Heart left ventricle (tissue), 16 donors: ENCODE measurements around the gene SORCS1. TPM values are rescaled to one million over a fixed set of nuclear protein-coding genes. Genes with fewer than 3 reads are reported as not detected.
A peak's percentile ranks its signal among the peaks of the same experiment; 100 is the strongest.

Experiments used
- ATAC-seq, 4 donors: fragments of 200-7000 bp; cut with Tn5 transposase; one replicate each; pipeline ENCODE4 v1.9.1; 2020 to 2022; ENCODE audit warnings: moderate library complexity in 4 of 4, mild to moderate bottlenecking in 3 of 4, moderate number of reproducible peaks in 1 of 4
- DNase-seq, 5 donors: peaks; one replicate each; pipeline ENCODE4 v3.0.0-alpha.2; 2020
- H3K27ac ChIP-seq, 12 donors: fragments of 200-600 bp; sonication (generic) in 4 of 12; one replicate each; pipeline versions ENCODE4 v1.5.0 to v1.8.0; 2016 to 2022; ENCODE audit warnings: mild to moderate bottlenecking in 2 of 12
- H3K27me3 ChIP-seq, 9 donors: fragments of 200-600 bp; sonication (generic) in 2 of 9; one replicate each; pipeline versions ENCODE4 v1.5.1 to v1.8.0; 2016 to 2022; ENCODE audit warnings: mild to moderate bottlenecking in 3 of 9
- H3K36me3 ChIP-seq, 9 donors: fragments of 200-600 bp; sonication (generic) in 2 of 9; one replicate each; pipeline versions ENCODE4 v1.5.0 to v1.8.0; 2018 to 2022; ENCODE audit warnings: mild to moderate bottlenecking in 2 of 9
- H3K4me1 ChIP-seq, 12 donors: fragments of 200-600 bp; sonication (generic) in 4 of 12; one replicate each; pipeline versions ENCODE4 v1.5.0 to v1.8.0; 2016 to 2022; ENCODE audit warnings: mild to moderate bottlenecking in 3 of 12
- H3K4me3 ChIP-seq, 12 donors: fragments of 200-600 bp; sonication (generic) in 4 of 12; one replicate each; pipeline versions ENCODE4 v1.5.0 to v1.8.0; 2017 to 2022; ENCODE audit warnings: mild to moderate bottlenecking in 9 of 12, moderate library complexity in 4 of 12
- H3K9me3 ChIP-seq, 12 donors: fragments of 200-600 bp; sonication (generic) in 4 of 12; one replicate each; pipeline versions ENCODE4 v1.5.0 to v1.8.0; 2016 to 2022; ENCODE audit warnings: mild to moderate bottlenecking in 1 of 12
- POLR2A ChIP-seq, 2 donors: fragments of 450-650 bp; IDR thresholded peaks; one replicate each; pipeline ENCODE4 v1.6.1; 2017; ENCODE audit warnings: antibody characterized with exemption in 2 of 2, mild to moderate bottlenecking in 2 of 2, moderate library complexity in 2 of 2
- WGBS, 4 donors: extraction: QIAGEN DNeasy Blood & Tissue Kit in 2 of 4; methylation state at CpG; one replicate each; pipeline versions ENCODE4 v1.1.5 to v1.1.7; 2013 to 2018; 5-methylcytosine and 5-hydroxymethylcytosine counted together
- intact Hi-C, 10 donors: fragments of 100-400 bp; cut with DNase I; formaldehyde crosslinking; loops; one replicate each; pipeline versions ENCODE4 v1.11.1 to v1.14.2; 2022
- polyA plus RNA-seq, 2 donors: library from polyadenylated mRNA; stranded (reverse); fragments of 200-250 nt; gene quantifications; one replicate each; pipeline ENCODE4 v1.2.3, GENCODE V29; 2013
- total RNA-seq, 9 donors: library from RNA; depleted of rRNA in 2 of 9; stranded (reverse); fragments of >200 nt in 2 of 9; fragmentation: NEBNext Ultra II Directional in 3 of 9; extraction: Animal tissue kit (Norgen Biotek cat#: 25700) in 3 of 9; gene quantifications; one replicate each; pipeline versions ENCODE4 v1.1.0 to v1.2.4, GENCODE V29; 2016 to 2023
- TF ChIP-seq, protein P1 (sequence below), 12 donors: fragments of 200-600 bp; sonication (generic) in 4 of 12; IDR thresholded peaks; one replicate each; pipeline versions ENCODE4 v1.5.0 to v1.8.0; 2018 to 2022; ENCODE audit warnings: antibody characterized with exemption in 12 of 12, mild to moderate bottlenecking in 5 of 12
- donor health status: ischemic (EF 13 %, LVEDD 7.1; RV severe dilation, severe dysfunction).
- donor health status: healthy with polysubstance abuse.
- donor health status: DM: no; HTN: yes; CAD: no.
- donor health status: DM: no; HTN: no; CAD: no.
- donor health status: ischemic (EF 25% LVEDD 6.9; RV normal size, moderate dysfunction).
- donor health status: ischemic (EF 25% LVEDD 5.7; RV mildly dilated, moderate dysfunction).
- donor health status: healthy.
- donor health status: DM: yes; HTN: yes; CAD: no.
- donor health status: ischemic (EF 35%, LVEDD 5.7; RV mildly dilated, moderate dysfunction).
- donor health status: nonischemic (EF 11% LVEDD 7.7; RV severe dilation, severe dysfunction).
- donor health status: DM: yes; HTN: yes; CAD: no.
- donor health status: PGD.
- donor health status: ischemic (EF 29% LVEDD 5.4; RV normal size, mild dysfunction).
- donor health status: nonischemic (EF 23%, LVEDD 6.1; RV moderate dilation, normal function).

SORCS1 gene
- total and polyA plus RNA-seq, 11 donors: 0.23 to 5.7 (median 1.1) TPM

DNA sequence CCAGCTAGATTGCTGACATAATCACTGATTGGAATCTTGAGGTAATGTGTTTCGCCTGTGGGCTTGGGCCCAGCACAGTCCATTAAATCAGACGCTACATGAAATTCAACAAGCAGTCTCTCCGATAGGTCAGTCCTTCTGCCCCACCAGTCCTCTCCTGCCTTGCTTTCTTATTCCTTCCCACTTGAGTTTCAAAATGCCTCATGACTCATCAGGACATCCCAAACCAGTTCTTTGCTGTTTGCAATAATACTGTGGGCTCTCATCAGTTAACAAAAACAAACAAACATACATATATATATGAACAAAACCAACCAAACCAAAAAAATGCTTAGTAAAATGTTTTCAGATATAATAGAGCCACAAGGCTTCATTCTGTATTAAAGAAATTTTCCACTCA, 599.0 kb downstream of the SORCS1 start:
- Histone ChIP-seq H3K4me3 (no peak overlapping the region), H3K27me3 (no peaks in the 10 kb centered on the region), H3K9me3 (no peaks in the 10 kb centered on the region), H3K4me1 (no peaks in the 10 kb centered on the region), H3K27ac (no peak overlapping the region), H3K36me3 (no peaks in the 10 kb centered on the region)
- intact Hi-C loops: loop anchor here in 1 of 10 donors (10.0 kb wide), 1 partner anchor 161 kb away; no protein-coding TSS in a partner anchor
- WGBS, 4 donors: 91 to 96% (median 93%) methylated on average over 3 of the region's 3 CpGs
- DNase-seq (no peak), ATAC-seq (no peak)
- no peak for TF ChIP-seq POLR2A (IDR thresholded peaks at IDR 0.05)
- TF ChIP-seq, protein P1, sequence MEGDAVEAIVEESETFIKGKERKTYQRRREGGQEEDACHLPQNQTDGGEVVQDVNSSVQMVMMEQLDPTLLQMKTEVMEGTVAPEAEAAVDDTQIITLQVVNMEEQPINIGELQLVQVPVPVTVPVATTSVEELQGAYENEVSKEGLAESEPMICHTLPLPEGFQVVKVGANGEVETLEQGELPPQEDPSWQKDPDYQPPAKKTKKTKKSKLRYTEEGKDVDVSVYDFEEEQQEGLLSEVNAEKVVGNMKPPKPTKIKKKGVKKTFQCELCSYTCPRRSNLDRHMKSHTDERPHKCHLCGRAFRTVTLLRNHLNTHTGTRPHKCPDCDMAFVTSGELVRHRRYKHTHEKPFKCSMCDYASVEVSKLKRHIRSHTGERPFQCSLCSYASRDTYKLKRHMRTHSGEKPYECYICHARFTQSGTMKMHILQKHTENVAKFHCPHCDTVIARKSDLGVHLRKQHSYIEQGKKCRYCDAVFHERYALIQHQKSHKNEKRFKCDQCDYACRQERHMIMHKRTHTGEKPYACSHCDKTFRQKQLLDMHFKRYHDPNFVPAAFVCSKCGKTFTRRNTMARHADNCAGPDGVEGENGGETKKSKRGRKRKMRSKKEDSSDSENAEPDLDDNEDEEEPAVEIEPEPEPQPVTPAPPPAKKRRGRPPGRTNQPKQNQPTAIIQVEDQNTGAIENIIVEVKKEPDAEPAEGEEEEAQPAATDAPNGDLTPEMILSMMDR (IDR thresholded peaks at IDR 0.05): no peak

DNA sequence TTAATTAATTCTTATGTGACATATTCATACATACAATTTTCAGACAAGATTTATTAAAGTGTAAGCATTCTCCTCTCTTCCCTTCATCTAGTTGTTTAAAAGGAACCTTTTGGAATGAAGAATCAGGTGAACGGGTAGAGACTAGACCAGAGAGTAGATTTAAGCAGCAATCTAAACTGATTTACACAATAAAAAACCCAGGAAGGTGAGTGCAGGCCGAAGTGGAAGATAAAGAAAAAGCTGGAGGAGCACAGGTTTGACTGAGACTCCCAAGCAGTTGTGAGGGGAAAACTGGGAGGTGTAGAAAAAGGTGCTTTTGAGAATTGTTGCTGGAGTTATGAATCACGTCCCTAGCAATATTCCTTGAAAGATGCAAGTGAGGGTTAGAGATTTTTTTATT, 601.1 kb downstream of the SORCS1 start:
- no peak for ATAC-seq
- DNase-seq: no peak
- Histone ChIP-seq H3K9me3 (no peaks in the 10 kb centered on the region), H3K36me3 (no peaks in the 10 kb centered on the region), H3K4me1 (no peaks in the 10 kb centered on the region), H3K4me3 (no peak overlapping the region), H3K27ac (no peak overlapping the region), H3K27me3 (no peaks in the 10 kb centered on the region)
- TF ChIP-seq, protein P1 (IDR thresholded peaks at IDR 0.05): no peak
- no peak for TF ChIP-seq POLR2A (IDR thresholded peaks at IDR 0.05)
- 64 to 74% (median 70%) methylated on average over 3 of the region's 3 CpGs for WGBS, 4 donors
- intact Hi-C loops: loop anchor here in 1 of 10 donors (10.0 kb wide), 1 partner anchor 159 kb away; no protein-coding TSS in a partner anchor

DNA sequence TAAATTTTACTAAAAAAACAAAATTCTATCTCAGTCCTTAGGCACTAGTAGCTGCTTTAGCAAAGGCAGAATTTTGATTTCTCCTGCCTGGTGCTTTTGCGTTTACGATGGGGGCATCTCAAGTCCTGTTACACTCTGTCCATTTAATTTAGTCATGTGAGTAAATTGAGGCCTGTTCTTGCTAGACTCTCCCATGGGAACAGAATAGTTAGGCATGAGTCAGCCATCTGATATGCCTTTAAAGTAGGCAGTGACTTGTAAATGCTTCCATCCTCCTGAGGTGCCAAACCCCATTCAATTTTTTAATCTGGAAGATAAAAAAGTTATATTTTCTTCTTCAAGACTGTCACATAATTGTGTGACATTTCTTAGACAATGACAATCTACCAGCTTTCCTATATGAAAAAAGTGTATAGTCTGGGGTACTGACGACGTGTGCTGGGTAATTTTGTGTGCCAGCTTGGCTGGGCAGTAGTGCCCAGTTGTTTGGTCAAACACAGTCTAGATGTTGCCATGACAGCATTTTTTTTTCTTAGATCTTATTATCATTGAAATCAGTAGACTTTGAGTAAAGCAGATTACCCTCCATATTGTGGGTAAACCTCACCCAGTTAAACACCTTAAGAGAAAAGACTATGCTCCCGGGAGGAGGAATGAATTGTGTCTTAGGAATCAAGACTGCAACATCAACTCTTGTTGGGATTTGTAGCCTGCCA, 603.4 kb downstream of the SORCS1 start:
- no peak for TF ChIP-seq POLR2A (IDR thresholded peaks at IDR 0.05)
- TF ChIP-seq, protein P1 (IDR thresholded peaks at IDR 0.05): no peak
- 85 to 96% (median 91%) methylated on average over 5 of the region's 5 CpGs for WGBS, 4 donors
- ATAC-seq (no peak), DNase-seq (no peak)
- intact Hi-C loops: loop anchor here in 1 of 10 donors (10.0 kb wide), 1 partner anchor 156 kb away; no protein-coding TSS in a partner anchor
- no peaks in the 10 kb centered on the region for H3K9me3 ChIP-seq
- H3K4me3 ChIP-seq: no peak overlapping the region
- H3K27me3 ChIP-seq: no peaks in the 10 kb centered on the region
- no peak overlapping the region for H3K27ac ChIP-seq
- H3K36me3 ChIP-seq: no peaks in the 10 kb centered on the region
- no peaks in the 10 kb centered on the region for H3K4me1 ChIP-seq

DNA sequence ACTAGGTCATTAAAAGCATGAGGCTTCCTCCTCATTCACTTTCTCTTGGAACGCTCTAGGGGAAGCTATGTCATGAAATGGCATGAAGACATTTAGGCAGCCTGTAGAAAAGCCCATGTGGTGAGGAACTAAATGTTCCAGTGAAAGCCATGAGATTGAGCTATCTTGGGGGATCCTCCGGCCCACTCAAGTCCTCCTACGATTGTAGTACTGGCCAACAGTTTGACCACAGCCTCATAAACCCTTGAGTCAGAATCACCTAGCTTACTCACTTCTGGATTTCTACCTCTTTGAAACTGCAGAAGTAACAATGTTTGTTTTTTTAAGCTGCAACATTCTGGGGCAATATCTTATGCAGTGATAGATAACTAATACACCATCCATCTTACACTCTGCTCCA, 605.1 kb downstream of the SORCS1 start:
- intact Hi-C loops: no loop called here
- ATAC-seq: peak in 2 of 4 donors; percentile 20 to 72

More for the DNA sequence above, 605.1 kb downstream of the SORCS1 start:
- DNase-seq: no peak
- H3K4me1 ChIP-seq: no peaks in the 10 kb centered on the region
- WGBS, 4 donors: 62 to 81% (median 74%) methylated on average over 3 of the region's 3 CpGs
- no peak for TF ChIP-seq POLR2A (IDR thresholded peaks at IDR 0.05)
- TF ChIP-seq, protein P1 (IDR thresholded peaks at IDR 0.05): no peak
- H3K4me3 ChIP-seq: no peak overlapping the region
- H3K27ac ChIP-seq: no peak overlapping the region
- no peaks in the 10 kb centered on the region for H3K9me3 ChIP-seq
- H3K36me3 ChIP-seq: no peaks in the 10 kb centered on the region
- no peaks in the 10 kb centered on the region for H3K27me3 ChIP-seq
